Aorta (tissue), 5 donors: Measurements from ENCODE around the gene HOXA4. TPM values are rescaled to one million over a fixed set of nuclear protein-coding genes. Genes with fewer than 3 reads are reported as not detected.

ENCODE experiments used
- ATAC-seq: fragments of 200-7000 bp; cut with Tn5 transposase; one replicate; pipeline ENCODE4 v1.9.1; 2022; ENCODE audit warnings: moderate library complexity; ENCODE audit not compliant: low FRiP score
- DNase-seq, 2 donors: peaks; one replicate each; pipeline ENCODE4 v3.0.0-alpha.2; 2020
- H3K27ac ChIP-seq, 2 donors: one replicate each; pipeline ENCODE4 v1.5.1; 2013; ENCODE audit warnings: low read length in 2 of 2, mild to moderate bottlenecking in 2 of 2, moderate library complexity in 2 of 2, control low read depth in 1 of 2, inconsistent platforms in 1 of 2, low read depth in 1 of 2
- H3K27me3 ChIP-seq, 2 donors: one replicate each; pipeline ENCODE4 v1.6.1; 2013; ENCODE audit warnings: control low read depth in 1 of 2, low read length in 1 of 2, mild to moderate bottlenecking in 1 of 2, moderate library complexity in 1 of 2; ENCODE audit not compliant: insufficient read depth in 2 of 2, control insufficient read depth in 1 of 2
- H3K36me3 ChIP-seq, 2 donors: one replicate each; pipeline ENCODE4 v1.6.1; 2013; ENCODE audit warnings: control low read depth in 1 of 2, low read length in 1 of 2, mild to moderate bottlenecking in 1 of 2; ENCODE audit not compliant: insufficient read depth in 2 of 2, control insufficient read depth in 1 of 2
- H3K4me1 ChIP-seq, 2 donors: one replicate each; pipeline ENCODE4 v1.6.1; 2013; ENCODE audit warnings: low read length in 2 of 2, control low read depth in 1 of 2, mild to moderate bottlenecking in 1 of 2, moderate library complexity in 1 of 2; ENCODE audit not compliant: insufficient read depth in 2 of 2, control insufficient read depth in 1 of 2
- H3K4me3 ChIP-seq, 2 donors: one replicate each; pipeline ENCODE4 v1.5.1; 2013; ENCODE audit warnings: low read length in 2 of 2, control low read depth in 1 of 2, mild to moderate bottlenecking in 1 of 2
- H3K9me3 ChIP-seq: one replicate; pipeline ENCODE4 v1.6.1; 2013; ENCODE audit warnings: mild to moderate bottlenecking, low read length; ENCODE audit not compliant: control insufficient read depth
- WGBS, 2 donors: extraction: QIAGEN DNeasy Blood & Tissue Kit; methylation state at CpG; one replicate each; pipeline ENCODE4 v1.1.7; 2013; 5-methylcytosine and 5-hydroxymethylcytosine counted together
- intact Hi-C, 2 donors: fragments of 100-400 bp; cut with DNase I; formaldehyde crosslinking; loops; one replicate each; pipeline versions ENCODE4 v1.14.2 to v1.15.0; 2022
- polyA plus RNA-seq, 2 donors: library from polyadenylated mRNA; stranded (reverse); fragments of 200-250 nt; gene quantifications; one replicate each; pipeline ENCODE4 v1.2.3, GENCODE V29; 2013
- total RNA-seq, 2 donors: library from RNA; stranded (reverse); fragmentation: NEBNext Ultra II Directional; extraction: Animal tissue kit (Norgen Biotek cat#: 25700); gene quantifications; one replicate each; pipeline ENCODE4 v1.2.1, GENCODE V29; 2021
- donor health status: healthy with polysubstance abuse.
- donor health status: Bipolar disorder and iron deficiency.
- donor health status: DM: no; HTN: no; CAD: no.
- donor health status: DM: no; HTN: no; CAD: no.
- donor health status: DM: yes; HTN: yes; CAD: no.

HOXA4 gene
- total and polyA plus RNA-seq, 4 donors = 2.6 to 11.6 (median 7.9) TPM

DNA sequence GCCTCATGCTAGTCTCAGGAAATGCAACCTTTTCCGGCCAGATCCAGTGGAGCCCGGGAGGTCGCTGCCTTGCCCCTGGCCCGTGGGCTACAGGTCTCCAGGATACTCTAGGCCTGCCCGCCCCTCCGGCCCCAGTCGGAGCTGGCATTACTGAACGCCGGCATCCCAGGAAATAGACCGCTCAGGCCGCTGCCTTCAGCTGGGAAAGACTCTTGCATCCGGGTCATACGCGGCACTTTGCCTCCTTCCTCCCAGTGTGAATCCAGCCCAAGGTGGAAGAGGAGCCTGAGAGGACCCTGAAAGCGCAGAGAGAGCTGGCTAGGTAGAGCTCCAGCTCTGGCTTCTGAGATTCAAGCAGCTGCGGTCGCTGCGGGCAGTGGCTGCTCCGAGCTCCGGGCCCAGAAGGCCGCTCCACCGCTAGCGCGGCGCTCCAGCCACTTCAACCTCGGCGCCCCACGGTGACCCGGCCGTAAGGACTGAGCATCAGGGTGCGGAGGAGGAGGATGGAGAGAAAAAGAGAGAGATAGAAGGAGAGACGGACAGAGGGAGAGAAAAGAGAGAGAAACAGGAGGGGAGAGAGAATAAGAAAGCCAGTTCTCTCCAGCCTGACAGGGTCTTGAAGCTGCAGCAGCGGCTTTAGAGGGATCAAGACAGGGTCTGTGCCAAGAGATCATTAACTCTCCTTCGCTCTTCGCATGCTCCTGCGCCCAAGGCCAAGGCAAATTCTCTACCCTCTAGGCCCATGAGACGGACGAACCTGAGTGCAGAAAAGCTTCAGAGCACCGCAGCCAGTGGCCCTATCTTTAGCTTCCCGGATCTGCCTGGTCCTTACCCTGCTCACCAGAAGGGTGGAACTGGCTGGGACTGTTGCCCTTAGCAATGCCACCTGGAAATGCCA, 45.3 kb upstream of the HOXA4 start:
- Histone ChIP-seq H3K9me3 (no peaks in the 10 kb centered on the region), H3K27ac (no peak overlapping the region), H3K4me3 (no peak overlapping the region), H3K36me3 (no peaks in the 10 kb centered on the region), H3K4me1 (no peaks in the 10 kb centered on the region), H3K27me3 (peaks cover 0 to 1% of the 10 kb centered on the region in 2 donors)
- DNase-seq (peak; percentile 45 to 75), ATAC-seq (no peak)
- intact Hi-C loops = no loop called here
- 90 to 92% methylated on average over 40 of the region's 40 CpGs for WGBS, 2 donors

DNA sequence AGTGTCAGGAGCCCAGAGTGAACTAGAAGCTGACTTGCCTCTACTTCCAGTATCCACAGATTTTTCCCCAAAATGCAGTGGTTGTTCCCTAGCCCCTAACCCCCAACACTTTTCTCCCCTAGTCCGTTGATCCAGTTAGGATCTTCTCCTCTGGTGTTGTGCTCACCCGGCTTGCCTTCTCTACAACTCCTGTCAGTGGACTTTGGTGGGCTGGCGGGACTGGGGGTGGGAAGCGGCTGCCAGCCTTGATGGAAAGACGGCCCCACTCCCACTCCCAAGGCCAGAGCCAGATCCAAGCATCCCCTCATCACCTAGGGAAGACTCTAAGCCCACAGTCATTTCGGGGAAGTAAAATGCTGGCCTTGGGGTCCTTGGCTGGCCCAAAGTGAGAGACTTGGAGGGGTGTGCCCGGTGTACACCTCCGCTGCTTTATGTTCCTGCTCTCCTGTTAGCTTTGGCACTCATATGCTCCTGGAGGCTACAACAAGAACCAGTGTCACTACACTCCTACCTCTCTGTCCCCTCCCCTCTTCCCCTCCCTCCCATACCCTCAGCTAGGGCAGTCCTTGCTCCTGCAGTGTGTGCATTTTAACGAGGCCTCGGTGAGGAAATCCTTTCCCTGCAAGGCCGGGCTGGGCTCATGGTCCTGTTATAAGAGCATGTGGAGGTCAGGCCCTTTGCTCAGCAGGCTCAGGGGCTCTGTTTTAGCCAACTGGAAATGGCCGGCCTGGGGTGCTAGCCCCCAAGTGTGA, 44.5 kb upstream of the HOXA4 start:
- no peak overlapping the region for H3K27ac ChIP-seq
- intact Hi-C loops = no loop called here
- WGBS, 2 donors = 87 to 94% methylated on average over 12 of the region's 12 CpGs
- H3K9me3 ChIP-seq = no peaks in the 10 kb centered on the region
- H3K4me3 ChIP-seq = no peak overlapping the region
- H3K4me1 ChIP-seq = no peaks in the 10 kb centered on the region
- ATAC-seq (no peak), DNase-seq (peak; percentile 14 to 46)
- no peaks in the 10 kb centered on the region for H3K36me3 ChIP-seq
- peaks cover 0 to 1% of the 10 kb centered on the region in 2 donors for H3K27me3 ChIP-seq

DNA sequence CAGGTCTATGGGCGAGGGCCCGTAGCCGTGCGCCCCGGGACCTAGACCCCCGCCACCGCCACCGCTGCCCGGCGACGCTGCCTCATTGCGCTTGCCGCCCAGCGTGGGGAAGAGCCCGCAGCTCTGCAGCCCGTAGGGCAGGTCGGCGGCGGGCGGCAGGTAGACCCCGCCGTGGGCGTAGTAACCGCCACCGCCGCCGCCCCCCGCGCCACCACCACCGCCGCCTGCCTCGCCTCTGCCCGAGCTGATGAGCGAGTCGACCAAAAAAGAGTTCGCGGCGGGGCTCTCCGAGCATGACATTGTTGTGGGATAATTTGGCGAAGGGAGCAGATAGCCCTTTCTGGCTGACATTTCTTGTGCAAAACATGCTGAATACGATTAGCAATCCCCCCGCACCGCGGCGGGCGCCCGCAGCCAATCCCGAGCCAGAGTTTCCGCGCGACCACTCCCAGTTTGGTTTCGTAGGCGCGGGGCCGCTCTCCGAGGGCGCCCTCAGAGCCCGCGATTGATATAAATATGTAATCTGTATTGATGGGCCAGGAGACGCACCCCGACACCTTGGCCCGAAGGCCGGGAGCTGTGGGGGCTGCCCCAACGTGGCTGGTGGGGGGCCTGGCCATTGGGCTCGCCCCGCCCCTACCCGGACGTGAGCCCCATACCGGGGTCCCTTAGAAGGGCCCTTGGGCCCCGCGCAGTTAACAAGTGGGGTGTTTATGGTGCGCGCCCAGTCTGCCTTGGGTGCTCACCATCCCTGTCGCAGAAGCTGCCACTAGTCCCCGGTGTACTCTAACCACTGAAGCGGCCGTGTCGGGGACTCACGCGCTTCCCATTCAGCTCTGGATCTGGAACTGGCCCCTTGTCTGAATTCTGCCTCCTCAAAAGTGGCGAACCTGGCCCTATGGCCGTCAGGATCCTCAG, 43.7 kb upstream of the HOXA4 start, which contains the start of gene HOXA10:
Gene HOXA10, minus strand, starts transcription at position 365 of the 918 bp plus-strand sequence. Its CDS starts 14 bp downstream, at position 351.
- Histone ChIP-seq H3K27ac (no peak within 1 kb of the TSS), H3K9me3 (no peaks in the 10 kb centered on the region), H3K4me1 (no peaks in the 10 kb centered on the region), H3K36me3 (no peaks in the 10 kb centered on the region), H3K27me3 (peaks cover 0 to 1% of the 10 kb centered on the region in 2 donors), H3K4me3 (peak within 1 kb of the TSS; percentile 29 to 52)
- DNase-seq (peak; percentile 55 to 79), ATAC-seq (no peak)
- 12 to 13% methylated on average over 62 to 82 of the region's 82 CpGs for WGBS, 2 donors
- intact Hi-C loops = no loop called here

DNA sequence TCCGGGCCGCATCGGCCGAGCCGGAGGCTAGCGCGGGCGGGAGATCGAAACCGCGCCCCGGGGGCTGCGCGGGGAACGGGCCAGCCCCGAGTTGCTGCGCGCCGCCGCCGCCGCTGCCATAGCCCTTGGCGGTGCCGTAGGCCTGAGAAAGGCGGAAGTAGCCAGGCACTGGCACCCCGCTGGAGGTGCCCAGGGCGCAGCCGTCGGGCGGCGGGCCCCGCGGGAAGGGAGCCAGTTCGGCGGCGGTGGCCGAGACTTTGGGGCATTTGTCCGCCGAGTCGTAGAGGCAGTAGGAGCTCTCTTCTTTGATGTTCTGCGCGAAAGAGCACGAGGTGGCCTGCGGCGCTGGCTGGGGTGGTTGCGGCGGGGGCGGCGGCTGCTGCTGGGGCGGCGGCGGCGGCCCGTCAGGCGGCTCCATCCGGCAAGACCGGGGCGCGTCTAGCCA, 43.0 kb upstream of the HOXA4 start:
- Histone ChIP-seq H3K4me3 (peak overlapping the region; percentile 29 to 52), H3K36me3 (no peaks in the 10 kb centered on the region), H3K4me1 (no peaks in the 10 kb centered on the region), H3K27ac (no peak overlapping the region), H3K9me3 (no peaks in the 10 kb centered on the region), H3K27me3 (peaks cover 0 to 1% of the 10 kb centered on the region in 2 donors)
- peak; percentile 12 for ATAC-seq
- WGBS, 2 donors = 0 to 1% methylated on average over 53 to 59 of the region's 59 CpGs
- DNase-seq = peak; percentile 63 to 86
- intact Hi-C loops = no loop called here

DNA sequence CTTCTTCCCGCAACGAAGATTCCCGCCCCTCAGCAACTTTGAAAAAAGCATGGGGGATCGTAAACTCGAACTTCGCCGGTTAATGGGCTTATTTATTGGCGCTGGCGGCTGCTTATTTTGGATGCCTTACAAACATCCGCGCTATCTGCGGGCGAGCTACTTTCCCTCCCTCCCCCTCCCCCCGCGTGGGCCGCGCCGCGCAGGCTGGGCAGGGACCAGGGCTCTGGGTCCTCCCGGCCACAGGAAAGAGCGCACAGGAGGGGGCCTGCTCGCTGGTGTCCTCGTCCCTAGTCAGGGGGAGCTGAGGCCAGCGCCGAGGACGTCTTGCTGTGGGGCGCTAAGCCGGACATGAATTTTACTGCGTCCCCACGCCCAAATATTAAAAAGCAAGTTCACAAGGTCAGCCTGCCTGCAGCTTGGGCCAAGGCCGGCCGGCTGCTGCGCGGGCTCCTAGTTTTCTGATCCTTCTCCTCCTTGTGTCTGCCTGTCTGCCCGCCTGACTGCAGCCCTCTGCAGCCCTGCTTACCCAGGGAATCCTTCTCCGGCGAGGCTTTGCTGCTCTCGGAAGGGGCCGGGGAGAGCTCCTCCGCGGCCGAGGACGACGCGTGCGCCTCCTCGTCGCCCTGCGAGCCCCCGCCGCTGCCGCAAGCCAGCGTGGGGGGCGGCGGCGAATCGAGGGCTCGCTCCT, 42.4 kb upstream of the HOXA4 start:
- H3K4me3 ChIP-seq = peak overlapping the region; percentile 29 to 52
- no peaks in the 10 kb centered on the region for H3K36me3 ChIP-seq
- no peaks in the 10 kb centered on the region for H3K4me1 ChIP-seq
- WGBS, 2 donors = 3 to 6% methylated on average over 58 of the region's 58 CpGs
- ATAC-seq (peak; percentile 79), DNase-seq (peak; percentile 53 to 92)
- peaks cover 0 to 1% of the 10 kb centered on the region in 2 donors for H3K27me3 ChIP-seq
- intact Hi-C loops = no loop called here
- H3K27ac ChIP-seq = no peak overlapping the region
- no peaks in the 10 kb centered on the region for H3K9me3 ChIP-seq

DNA sequence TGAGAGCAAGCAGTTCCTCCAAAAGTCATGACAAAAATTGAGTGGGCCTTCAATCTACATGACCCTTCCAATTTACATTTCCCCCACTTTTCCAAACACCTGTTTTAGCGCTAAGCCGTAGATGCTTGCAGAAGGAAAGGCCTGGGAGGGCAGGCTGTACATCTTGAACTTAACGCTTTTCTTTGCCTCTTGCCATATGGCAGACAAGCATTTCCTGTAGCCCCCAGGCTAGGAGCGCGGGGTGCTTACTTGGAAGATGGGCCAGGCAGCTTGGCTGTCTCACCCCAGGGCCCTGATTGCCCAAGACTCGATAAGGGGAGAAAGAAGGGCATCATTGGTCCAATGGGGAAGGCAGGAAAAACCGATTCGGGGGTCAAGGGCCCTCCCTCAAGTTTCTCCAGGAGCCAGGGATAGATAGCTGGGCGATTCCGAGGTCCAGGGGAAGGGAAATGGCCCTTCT, 41.8 kb upstream of the HOXA4 start:
- Histone ChIP-seq H3K27me3 (peaks cover 0 to 1% of the 10 kb centered on the region in 2 donors), H3K9me3 (no peaks in the 10 kb centered on the region), H3K4me1 (no peaks in the 10 kb centered on the region), H3K4me3 (no peak overlapping the region), H3K36me3 (no peaks in the 10 kb centered on the region), H3K27ac (no peak overlapping the region)
- intact Hi-C loops = no loop called here
- 50 to 52% methylated on average over 10 of the region's 10 CpGs for WGBS, 2 donors
- peak in 1 of 2 donors; percentile 72 for DNase-seq
- ATAC-seq = no peak

DNA sequence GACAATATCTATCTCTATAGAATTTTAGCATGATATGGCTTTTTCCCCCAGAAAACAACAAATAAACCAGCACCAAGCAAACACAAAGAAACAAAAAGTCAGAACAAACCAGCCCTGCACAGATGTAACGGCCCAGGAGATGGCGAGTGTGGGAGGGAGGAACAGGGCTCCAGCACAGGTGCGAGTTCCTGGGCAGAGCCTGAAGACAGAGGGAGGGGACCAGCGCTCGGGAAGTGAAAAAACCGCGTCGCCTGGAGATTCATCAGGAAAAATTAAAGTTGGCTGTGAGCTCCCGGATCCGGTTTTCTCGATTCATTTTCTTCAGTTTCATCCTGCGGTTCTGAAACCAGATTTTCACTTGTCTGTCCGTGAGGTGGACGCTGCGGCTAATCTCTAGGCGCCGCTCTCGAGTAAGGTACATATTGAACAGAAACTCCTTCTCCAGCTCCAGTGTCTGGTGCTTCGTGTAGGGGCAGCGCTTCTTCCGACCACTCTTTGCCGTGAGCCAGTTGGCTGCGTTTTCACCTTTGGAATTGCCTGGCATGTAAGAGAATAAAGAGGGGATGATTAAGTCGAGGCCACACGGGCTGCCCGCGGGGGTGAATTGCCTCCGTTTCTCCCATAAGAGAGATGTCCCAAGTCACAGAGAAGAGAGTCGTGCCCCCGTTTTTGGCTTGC, 41.2 kb upstream of the HOXA4 start:
- Histone ChIP-seq H3K27ac (no peak overlapping the region), H3K4me3 (no peak overlapping the region), H3K9me3 (no peaks in the 10 kb centered on the region), H3K27me3 (peaks cover 0 to 1% of the 10 kb centered on the region in 2 donors), H3K36me3 (no peaks in the 10 kb centered on the region), H3K4me1 (no peaks in the 10 kb centered on the region)
- ATAC-seq (no peak), DNase-seq (peak; percentile 30 to 73)
- intact Hi-C loops = no loop called here
- WGBS, 2 donors = 40 to 49% methylated on average over 30 of the region's 30 CpGs
